H1 (cell line): ENCODE data around the gene GABRG3. TPM values are rescaled to one million over a fixed set of nuclear protein-coding genes. Genes with fewer than 3 reads are reported as not detected.

Experiments
- CTCF ChIA-PET: fragments of 300-600 bp; sonication (Branson Sonifier 250); formaldehyde crosslinking; loops from one replicate; lab custom pipeline; 2021; ENCODE audit not compliant: partially characterized antibody; lab: Charles Lee
- POLR2A ChIA-PET: fragments of 300-600 bp; sonication (Branson Sonifier 250); formaldehyde crosslinking; loops from one replicate; lab custom pipeline; 2021; ENCODE audit warnings: inconsistent platforms; ENCODE audit not compliant: partially characterized antibody; lab: Charles Lee
- DNase-seq, 2 experiments: peaks; one replicate each; pipeline versions ENCODE4 v3.0.0 to v3.0.0-alpha.2; 2010 to 2022; ENCODE audit warnings: low spot score in 2 of 2, low read depth in 1 of 2, mixed read lengths in 1 of 2
- FAIRE-seq: peaks from 2 replicates; lab custom pipeline; 2011; peaks lifted over from hg19 to GRCh38; lab: Jason Lieb, UNC
- H2AFZ ChIP-seq: 2 replicates; pipeline ENCODE4 v1.8.1; 2012; ENCODE audit warnings: low read length, inconsistent platforms
- H2AK5ac ChIP-seq: 2 replicates; pipeline ENCODE4 v1.6.1; 2013; ENCODE audit warnings: low read depth, low read length
- H2BK120ac ChIP-seq: replicated peaks from 2 replicates; pipeline ENCODE3; 2013; ENCODE audit warnings: low read depth, low read length, inconsistent platforms
- H2BK12ac ChIP-seq: 2 replicates; pipeline ENCODE4 v1.6.1; 2013; ENCODE audit warnings: low read depth, low read length
- H2BK15ac ChIP-seq: 2 replicates; pipeline ENCODE4 v1.6.1; 2013; ENCODE audit warnings: low read length
- H2BK20ac ChIP-seq: 2 replicates; pipeline ENCODE4 v1.6.1; 2013; ENCODE audit warnings: low read length
- H2BK5ac ChIP-seq: 2 replicates; pipeline ENCODE4 v1.6.1; 2013; ENCODE audit warnings: low read depth, low read length
- H3K14ac ChIP-seq: 2 replicates; pipeline ENCODE4 v1.6.1; 2013; ENCODE audit warnings: inconsistent platforms; ENCODE audit not compliant: insufficient read length
- H3K18ac ChIP-seq: 2 replicates; pipeline ENCODE4 v1.6.1; 2013; ENCODE audit warnings: low read length; ENCODE audit errors: extremely low read depth
- H3K23ac ChIP-seq: 2 replicates; pipeline ENCODE4 v1.6.1; 2013; ENCODE audit warnings: inconsistent platforms; ENCODE audit not compliant: insufficient read length
- H3K23me2 ChIP-seq: 2 replicates; pipeline ENCODE4 v1.6.1; 2013; ENCODE audit warnings: low read depth, low read length
- H3K27ac ChIP-seq: 2 replicates; pipeline ENCODE4 v1.6.1; 2011; ENCODE audit warnings: low read depth, low read length, inconsistent platforms
- H3K27me3 ChIP-seq, 4 experiments: replicated peaks in 1 of 4; 1 replicate in 1 of 4; 2 replicates in 3 of 4; pipeline versions ENCODE4 v1.6.1 to v1.8.1; 2011 to 2013; ENCODE audit warnings: low read length in 3 of 4, mild to moderate bottlenecking in 3 of 4, inconsistent platforms in 2 of 4, mixed read lengths in 2 of 4, moderate library complexity in 1 of 4; ENCODE audit not compliant: control insufficient read depth in 3 of 4, insufficient read depth in 3 of 4; ENCODE audit errors: extremely low read depth in 1 of 4
- H3K36me3 ChIP-seq, 4 experiments: 2 replicates each; pipeline versions ENCODE4 v1.6.1 to v1.8.1; 2011 to 2013; ENCODE audit warnings: mild to moderate bottlenecking in 4 of 4, low read length in 3 of 4, moderate library complexity in 2 of 4, control low read depth in 1 of 4, inconsistent platforms in 1 of 4; ENCODE audit not compliant: insufficient read depth in 4 of 4, control insufficient read depth in 2 of 4
- H3K4ac ChIP-seq: replicated peaks from 2 replicates; pipeline ENCODE3; 2013; ENCODE audit warnings: low read length, low read depth, mixed read lengths, inconsistent platforms; ENCODE audit not compliant: insufficient read length
- H3K4me1 ChIP-seq, 4 experiments: replicated peaks in 1 of 4; 1 replicate in 1 of 4; 2 replicates in 3 of 4; pipeline versions ENCODE4 v1.6.1 to v1.8.1; 2011 to 2013; ENCODE audit warnings: low read length in 3 of 4, inconsistent platforms in 2 of 4, mixed read lengths in 1 of 4; ENCODE audit not compliant: insufficient read depth in 4 of 4, control insufficient read depth in 3 of 4
- H3K4me2 ChIP-seq, 2 experiments: 2 replicates each; pipeline versions ENCODE4 v1.6.1 to v1.8.1; 2011 to 2013; ENCODE audit warnings: low read depth in 2 of 2, low read length in 2 of 2, control low read depth in 1 of 2, inconsistent platforms in 1 of 2, mild to moderate bottlenecking in 1 of 2; ENCODE audit not compliant: insufficient read depth in 1 of 2
- H3K4me3 ChIP-seq, 4 experiments: fragments of 200-600, 300-600 bp in 1 of 4; sonication (generic), shearing (Covaris generic), sonication (Bioruptor Twin) in 1 of 4; 2 replicates each; pipeline versions ENCODE4 v1.5.1 to v1.8.1; 2011 to 2016; ENCODE audit warnings: low read length in 4 of 4, low read depth in 3 of 4, control low read depth in 2 of 4, inconsistent platforms in 2 of 4, mild to moderate bottlenecking in 2 of 4, mixed read lengths in 1 of 4, moderate library complexity in 1 of 4; ENCODE audit not compliant: insufficient read depth in 2 of 4; ENCODE audit errors: extremely low read depth in 1 of 4
- H3K56ac ChIP-seq: replicated peaks from 2 replicates; pipeline ENCODE3; 2013; ENCODE audit warnings: low read depth, mild to moderate bottlenecking, mixed read lengths, low read length, inconsistent platforms; ENCODE audit not compliant: insufficient read length
- H3K79me1 ChIP-seq: 2 replicates; pipeline ENCODE4 v1.6.1; 2013; ENCODE audit warnings: low read depth, low read length, control low read depth
- H3K79me2 ChIP-seq, 2 experiments: 2 replicates each; pipeline versions ENCODE4 v1.6.1 to v1.8.1; 2012 to 2013; ENCODE audit warnings: low read length in 2 of 2, mild to moderate bottlenecking in 2 of 2, inconsistent platforms in 1 of 2; ENCODE audit not compliant: insufficient read depth in 2 of 2, control insufficient read depth in 1 of 2
- H3K9ac ChIP-seq, 4 experiments: replicated peaks in 1 of 4; 1 replicate in 1 of 4; 2 replicates in 3 of 4; pipeline versions ENCODE4 v1.6.1 to v1.8.1; 2011 to 2013; ENCODE audit warnings: low read depth in 3 of 4, low read length in 3 of 4, control low read depth in 2 of 4, mild to moderate bottlenecking in 2 of 4, moderate library complexity in 2 of 4, inconsistent platforms in 1 of 4; ENCODE audit errors: extremely low read depth in 1 of 4
- H3K9me3 ChIP-seq, 2 experiments: 2 replicates each; pipeline versions ENCODE4 v1.6.1 to v1.8.1; 2012 to 2013; ENCODE audit warnings: mild to moderate bottlenecking in 2 of 2, moderate library complexity in 2 of 2, control low read depth in 1 of 2, inconsistent platforms in 1 of 2, low read depth in 1 of 2, low read length in 1 of 2, mixed read lengths in 1 of 2; ENCODE audit not compliant: insufficient read depth in 2 of 2
- H4K20me1 ChIP-seq, 2 experiments: replicated peaks in 1 of 2; 2 replicates each; pipeline versions ENCODE3 to v1.8.1; 2011 to 2013; ENCODE audit warnings: inconsistent platforms in 2 of 2, low read length in 2 of 2, mild to moderate bottlenecking in 1 of 2; ENCODE audit not compliant: insufficient read depth in 2 of 2, control insufficient read depth in 1 of 2
- H4K5ac ChIP-seq: 2 replicates; pipeline ENCODE4 v1.6.1; 2013; ENCODE audit warnings: low read length, low read depth, mixed read lengths, inconsistent platforms; ENCODE audit not compliant: insufficient read length
- H4K8ac ChIP-seq: 2 replicates; pipeline ENCODE4 v1.8.0; 2013; ENCODE audit warnings: mild to moderate bottlenecking, moderate library complexity, low read length, inconsistent platforms; ENCODE audit not compliant: insufficient read depth; ENCODE audit errors: extremely low read depth
- H4K91ac ChIP-seq: replicated peaks from 2 replicates; pipeline ENCODE3; 2013; ENCODE audit warnings: low read length, mixed read lengths, inconsistent platforms; ENCODE audit not compliant: insufficient read length
- CEBPB ChIP-seq: IDR thresholded peaks from 2 replicates; pipeline ENCODE4 v1.6.1; 2012; ENCODE audit warnings: low read depth, low read length
- RFX5 ChIP-seq: IDR thresholded peaks from 2 replicates; pipeline ENCODE4 v1.6.1; 2011; ENCODE audit warnings: low read depth, low read length, improper control_type of control experiment, borderline replicate concordance
- ZNF274 ChIP-seq: IDR thresholded peaks from 2 replicates; pipeline ENCODE4 v1.7.0; 2012; ENCODE audit warnings: low read length, borderline replicate concordance; ENCODE audit errors: extremely low read depth
- WGBS, 2 experiments: shearing (Covaris generic) in 1 of 2; methylation state at CpG; one replicate each; pipeline versions ENCODE4 v1.1.6 to v1.1.7; 2013 to 2015; ENCODE audit warnings: low lambda C conversion rate in 2 of 2, mixed read lengths in 2 of 2, inconsistent platforms in 1 of 2, low coverage in 1 of 2, missing lambda C conversion rate in 1 of 2; ENCODE audit not compliant: insufficient replicate concordance in 2 of 2, insufficient coverage in 1 of 2, insufficient read length in 1 of 2; ENCODE audit errors: extremely low coverage in 1 of 2, missing lambda C conversion rate in 1 of 2; 5-methylcytosine and 5-hydroxymethylcytosine counted together
- polyA plus RNA-seq, 7 experiments: library from polyadenylated mRNA; depleted of rRNA in 3 of 7; stranded (reverse) in 5 of 7; unstranded in 2 of 7; fragments of >200 nt in 5 of 7; fragments of 200-250 nt in 2 of 7; gene quantifications; 1 replicate in 5 of 7; 2 replicates in 1 of 7; 4 replicates in 1 of 7; pipeline versions ENCODE4 v1.2.1 to v1.2.3, GENCODE V29; 2011 to 2013; ENCODE audit warnings: missing spikeins in 2 of 7, mixed read lengths in 2 of 7
- total RNA-seq: library from RNA; stranded (reverse); fragmentation: NEBNext Ultra II Directional; extraction: Animal tissue kit (Norgen Biotek cat#: 25700); gene quantifications from 2 replicates; pipeline ENCODE4 v1.2.1, GENCODE V29; 2021
- TF ChIP-seq, protein P1 (sequence below), 3 experiments: IDR thresholded peaks; 1 replicate in 2 of 3; 2 replicates in 1 of 3; pipeline versions ENCODE4 v1.5.1 to v1.6.1; 2011; ENCODE audit warnings: low read length in 3 of 3, mild to moderate bottlenecking in 3 of 3, inconsistent platforms in 2 of 3, low read depth in 1 of 3, moderate library complexity in 1 of 3; ENCODE audit not compliant: insufficient read depth in 1 of 3; ENCODE audit errors: control extremely low read depth in 1 of 3

Gene GABRG3
- total and polyA plus RNA-seq, 2 of the 8 experiments (the other 6 are each of a cell fraction or from before 2014, with no cell fraction given), result 0.17 to 0.80 TPM

- Histone ChIP-seq H3K79me2 (no peaks in the 10 kb centered on the region), H3K14ac (no peak overlapping the region), H3K27me3 (no peaks in the 10 kb centered on the region), H3K4me3 (peak overlapping the region in 1 of 4 experiments; percentile 35; a peak in 1 of 8 replicates), H2BK5ac (peak overlapping the region; percentile 32; the same call in 1 of the 2 replicates), H2BK12ac (no peak overlapping the region), H2AFZ (no peak overlapping the region), H3K4me2 (peak overlapping the region; percentile 55 to 60), H4K20me1 (no peaks in the 10 kb centered on the region), H2BK15ac (no peak overlapping the region), H4K5ac (peak overlapping the region; percentile 49), H2AK5ac (no peak overlapping the region), H4K8ac (no peak overlapping the region), H3K27ac (no peak overlapping the region), H3K79me1 (no peaks in the 10 kb centered on the region), H3K36me3 (no peaks in the 10 kb centered on the region), H4K91ac (peak overlapping the region; percentile 36), H3K9me3 (peaks cover 5 to 7% of the 10 kb centered on the region in 2 experiments; a peak in 3 of 4 replicates), H2BK20ac (no peak overlapping the region), H3K18ac (no peak overlapping the region; the same call in 1 of the 2 replicates), H3K23me2 (0 out of 2 replicates have a peak, but pooled peaks cover 2% of the 10 kb centered on the region), H2BK120ac (peak overlapping the region; percentile 74), H3K4ac (no peak overlapping the region), H3K4me1 (peaks cover 0 to 13% (median 5%) of the 10 kb centered on the region in 4 experiments; a peak in 5 of 7 replicates), H3K9ac (no peak overlapping the region), H3K56ac (no peak overlapping the region), H3K23ac (no peak overlapping the region)
- CTCF ChIA-PET, result interaction anchor here (0.9 to 1.5 kb wide), 2 partner anchors 44 to 96 kb away, joined by 3 read pairs; no protein-coding TSS in a partner anchor
- TF ChIP-seq ZNF274, result no peak
- TF ChIP-seq, protein P1, sequence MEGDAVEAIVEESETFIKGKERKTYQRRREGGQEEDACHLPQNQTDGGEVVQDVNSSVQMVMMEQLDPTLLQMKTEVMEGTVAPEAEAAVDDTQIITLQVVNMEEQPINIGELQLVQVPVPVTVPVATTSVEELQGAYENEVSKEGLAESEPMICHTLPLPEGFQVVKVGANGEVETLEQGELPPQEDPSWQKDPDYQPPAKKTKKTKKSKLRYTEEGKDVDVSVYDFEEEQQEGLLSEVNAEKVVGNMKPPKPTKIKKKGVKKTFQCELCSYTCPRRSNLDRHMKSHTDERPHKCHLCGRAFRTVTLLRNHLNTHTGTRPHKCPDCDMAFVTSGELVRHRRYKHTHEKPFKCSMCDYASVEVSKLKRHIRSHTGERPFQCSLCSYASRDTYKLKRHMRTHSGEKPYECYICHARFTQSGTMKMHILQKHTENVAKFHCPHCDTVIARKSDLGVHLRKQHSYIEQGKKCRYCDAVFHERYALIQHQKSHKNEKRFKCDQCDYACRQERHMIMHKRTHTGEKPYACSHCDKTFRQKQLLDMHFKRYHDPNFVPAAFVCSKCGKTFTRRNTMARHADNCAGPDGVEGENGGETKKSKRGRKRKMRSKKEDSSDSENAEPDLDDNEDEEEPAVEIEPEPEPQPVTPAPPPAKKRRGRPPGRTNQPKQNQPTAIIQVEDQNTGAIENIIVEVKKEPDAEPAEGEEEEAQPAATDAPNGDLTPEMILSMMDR (IDR thresholded peaks at IDR 0.05; ENCODE audit: control extremely low read depth in 1 of 3, insufficient read depth in 1 of 3, low read depth in 1 of 3, low read length in 3 of 3), result no peak
- no peak for TF ChIP-seq CEBPB
- TF ChIP-seq RFX5, result no peak
- FAIRE-seq (no peak), DNase-seq (no peak)
- 73% methylated on average over 6 of the region's 6 CpGs; no CpG with 5 or more reads in 1 of the 2 experiments for WGBS, 2 experiments
- POLR2A ChIA-PET, result no interaction called here
Observed at GRCh38 chr15:27482287-27482686, 511.3 kb downstream of the GABRG3 start.
